ENCODE measurements around the gene OLIG1.

The OLIG1 gene

GRCh38 chr21:33101300-33101911 lies 31.5 kb downstream of the OLIG1 start:
- DNase-seq (ENCODE audit: low spot score), result no peak

DNA sequence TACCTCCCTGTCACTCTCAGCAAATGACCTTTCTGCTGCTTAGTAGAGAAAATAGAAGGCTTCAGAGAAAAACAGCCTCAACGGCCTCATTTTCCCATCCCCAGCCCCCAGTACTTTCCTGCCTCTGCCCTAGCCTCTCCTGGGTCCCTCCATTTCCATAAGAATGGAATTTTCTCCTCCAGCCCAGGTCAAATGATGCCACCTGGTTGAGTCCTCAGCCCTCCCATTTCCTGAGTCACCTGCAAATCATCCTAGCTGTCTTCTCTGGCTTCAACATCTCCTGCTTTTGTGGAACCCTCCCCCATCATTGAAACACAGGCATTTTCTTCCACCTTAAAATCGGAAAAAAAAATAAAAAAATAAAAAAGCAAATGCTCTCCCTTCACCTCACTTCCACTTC lies 35.1 kb downstream of the OLIG1 start:
- DNase-seq (ENCODE audit: low spot score), result no peak

GRCh38 chr21:33108228-33108627 lies 38.3 kb downstream of the OLIG1 start:
- DNase-seq (ENCODE audit: low spot score), result no peak

DNA sequence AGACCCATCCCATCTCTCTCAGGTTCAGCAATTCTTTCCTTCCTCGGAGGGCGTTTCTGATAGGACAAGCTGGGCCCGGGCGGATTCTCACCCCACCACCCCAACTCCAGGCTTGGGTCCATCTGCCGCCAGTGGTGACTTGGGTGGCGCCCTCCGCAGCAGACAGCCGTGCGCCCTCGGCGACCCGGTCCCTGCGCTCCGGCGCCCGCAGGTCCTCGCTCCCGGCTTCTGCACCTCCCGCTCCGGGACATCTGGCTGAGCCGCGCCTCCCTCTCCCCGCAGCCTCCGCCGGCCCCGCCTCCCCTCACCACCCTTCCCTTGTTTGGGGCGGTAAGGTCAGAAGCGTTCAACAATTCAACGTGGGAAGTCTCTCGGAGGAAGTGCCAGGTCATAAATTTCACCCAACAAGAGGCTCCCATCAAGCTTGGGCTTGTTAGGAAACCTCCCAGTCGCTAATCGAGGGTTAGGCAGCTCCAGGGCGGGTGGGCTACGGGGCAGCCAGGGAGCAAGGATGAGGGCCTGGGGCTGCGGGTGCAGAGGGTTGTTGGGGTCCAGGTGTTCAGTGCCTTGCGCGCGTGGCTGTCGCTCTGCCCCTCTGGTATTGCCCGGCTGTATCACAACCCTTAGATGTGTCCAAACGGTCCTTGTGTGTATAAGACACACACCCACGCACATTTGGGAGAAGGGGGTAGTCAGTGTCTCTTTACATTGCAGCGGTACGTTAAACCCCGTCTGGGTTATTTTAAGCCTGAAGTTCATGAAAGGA lies 39.8 kb downstream of the OLIG1 start:
- DNase-seq (ENCODE audit: low spot score), result no peak

GRCh38 chr21:33110340-33110715 lies 40.4 kb downstream of the OLIG1 start:
- DNase-seq (ENCODE audit: low spot score), result no peak

GRCh38 chr21:33111577-33111976 lies 41.6 kb downstream of the OLIG1 start:
- DNase-seq (ENCODE audit: low spot score), result no peak

DNA sequence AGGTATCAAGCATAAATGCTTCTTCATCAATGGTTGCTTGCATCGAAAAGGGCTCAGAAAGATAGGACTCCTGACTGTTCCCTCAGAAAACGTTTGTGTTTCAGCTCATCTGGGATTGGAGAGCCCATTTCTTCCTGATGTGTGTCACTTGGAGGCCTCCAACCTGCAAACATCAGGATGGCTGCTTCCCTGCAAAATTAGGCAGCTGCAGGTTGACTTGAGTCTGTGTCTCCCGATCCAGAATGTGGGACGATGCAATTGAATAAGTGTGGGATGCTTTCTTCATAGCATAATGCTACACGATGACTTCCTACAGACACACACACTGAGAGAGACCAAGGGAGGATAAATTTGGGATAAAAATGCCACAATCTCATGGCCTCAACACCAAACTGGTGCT lies 42.2 kb downstream of the OLIG1 start:
- no peak for DNase-seq (ENCODE audit: low spot score)

- DNase-seq (ENCODE audit: low spot score), result no peak
These were observed 42.7 kb downstream of the OLIG1 start for GRCh38 chr21:33112681-33113080.

DNA sequence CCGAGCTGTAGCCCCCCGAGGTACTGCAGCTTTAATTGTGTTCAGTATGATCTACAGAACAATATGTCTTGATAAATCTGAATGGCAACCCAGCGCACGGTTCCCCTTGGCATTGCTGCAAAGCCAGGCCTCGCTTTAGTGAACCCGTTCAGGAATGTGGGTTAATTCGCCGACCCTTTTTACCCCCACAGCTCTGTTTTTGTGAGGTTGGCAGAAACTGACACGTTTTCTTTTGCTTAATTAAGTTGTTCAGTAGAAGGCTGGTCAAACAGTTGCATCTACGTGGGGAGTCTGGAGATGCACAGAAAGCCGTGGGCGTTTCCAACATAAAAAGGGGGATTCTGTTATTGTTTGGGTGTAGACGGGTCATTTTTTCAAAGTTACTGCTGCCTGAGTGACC lies 43.2 kb downstream of the OLIG1 start:
- no peak for DNase-seq (ENCODE audit: low spot score)

- DNase-seq (ENCODE audit: low spot score), result no peak
These were observed 44.3 kb downstream of the OLIG1 start for GRCh38 chr21:33114276-33114675.

- peak; percentile 78 for DNase-seq (ENCODE audit: low spot score)
These were observed 45.9 kb downstream of the OLIG1 start for GRCh38 chr21:33115631-33116510.

DNA sequence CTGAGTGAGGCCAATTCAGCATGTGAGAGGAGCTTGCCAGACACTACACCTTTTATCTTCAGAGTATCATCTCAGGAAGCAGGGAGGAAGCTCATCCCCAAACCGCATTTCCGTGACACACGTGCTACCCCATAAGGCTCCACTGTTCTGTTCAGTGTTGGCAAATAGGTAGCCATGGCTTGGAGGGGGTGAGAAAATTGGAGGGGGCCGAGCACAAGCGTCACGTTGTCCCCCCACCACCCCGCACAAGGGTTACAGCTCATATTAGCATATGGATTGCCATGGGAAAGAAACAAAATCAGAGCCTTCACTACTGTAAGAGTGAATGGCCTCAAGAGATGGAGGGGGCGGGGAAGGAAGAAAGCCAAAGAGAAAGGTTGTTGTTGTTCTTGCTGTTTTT lies 46.7 kb downstream of the OLIG1 start:
- no peak for DNase-seq (ENCODE audit: low spot score)

- DNase-seq (ENCODE audit: low spot score), result peak; percentile 20
These were observed 47.4 kb downstream of the OLIG1 start for GRCh38 chr21:33117101-33117888.

Measured in cerebellar cortex (tissue), 1 donor.